Liver (tissue), 9 donors: ENCODE results near the gene MRPL27. TPM values are rescaled to one million over a fixed set of nuclear protein-coding genes. Genes with fewer than 3 reads are reported as not detected.
"Not testable (repeated sequence)": the region's sequence is repeated elsewhere in the genome, so short reads cannot be mapped to it uniquely, and the experiment has no call there.

ENCODE experiments used
- DNase-seq: peaks from one replicate; pipeline ENCODE4 v3.0.0-alpha.2; 2017; ENCODE audit warnings: low spot score
- H3K27ac ChIP-seq, 2 donors: one replicate each; pipeline ENCODE4 v1.7.0; 2013; ENCODE audit warnings: inconsistent platforms in 2 of 2, low read length in 2 of 2, control low read depth in 1 of 2, low read depth in 1 of 2, mild to moderate bottlenecking in 1 of 2
- H3K27me3 ChIP-seq, 4 donors: one replicate each; pipeline versions ENCODE4 v1.6.1 to v1.7.0; 2013; ENCODE audit warnings: low read length in 3 of 4, inconsistent platforms in 1 of 4, mild to moderate bottlenecking in 1 of 4, moderate library complexity in 1 of 4; ENCODE audit not compliant: control insufficient read depth in 4 of 4, insufficient read depth in 4 of 4
- H3K36me3 ChIP-seq, 4 donors: one replicate each; pipeline versions ENCODE4 v1.6.1 to v1.7.0; 2013; ENCODE audit warnings: low read length in 3 of 4, mild to moderate bottlenecking in 3 of 4, low read depth in 1 of 4, moderate library complexity in 1 of 4; ENCODE audit not compliant: control insufficient read depth in 4 of 4, insufficient read depth in 3 of 4
- H3K4me1 ChIP-seq, 4 donors: one replicate each; pipeline versions ENCODE4 v1.6.1 to v1.7.0; 2013; ENCODE audit warnings: low read length in 3 of 4, mild to moderate bottlenecking in 3 of 4, moderate library complexity in 1 of 4; ENCODE audit not compliant: control insufficient read depth in 4 of 4, insufficient read depth in 4 of 4
- H3K4me3 ChIP-seq, 3 donors: one replicate each; pipeline versions ENCODE4 v1.6.1 to v1.7.0; 2013; ENCODE audit warnings: low read length in 3 of 3, control low read depth in 1 of 3, low read depth in 1 of 3, mild to moderate bottlenecking in 1 of 3
- H3K9ac ChIP-seq, 2 donors: one replicate each; pipeline ENCODE4 v1.7.0; 2013; ENCODE audit warnings: low read length in 2 of 2, mild to moderate bottlenecking in 2 of 2, moderate library complexity in 2 of 2, control low read depth in 1 of 2, low read depth in 1 of 2
- H3K9me3 ChIP-seq, 4 donors: one replicate each; pipeline versions ENCODE4 v1.6.1 to v1.7.0; 2013; ENCODE audit warnings: low read length in 3 of 4; ENCODE audit not compliant: control insufficient read depth in 4 of 4
- EGR1 ChIP-seq, 2 donors: IDR thresholded peaks; 2 replicates each; pipeline ENCODE4 v1.6.1; 2016 to 2018; ENCODE audit warnings: antibody characterized with exemption in 2 of 2, low read depth in 2 of 2
- FOXA2 ChIP-seq: IDR thresholded peaks from 2 replicates; pipeline ENCODE4 v1.6.1; 2016; ENCODE audit warnings: antibody characterized with exemption
- GABPA ChIP-seq, 2 donors: IDR thresholded peaks in 1 of 2; conservative IDR thresholded peaks in 1 of 2; 2 replicates each; pipeline ENCODE4 v1.6.1; 2016; ENCODE audit warnings: antibody characterized with exemption in 2 of 2, mild to moderate bottlenecking in 1 of 2, moderate library complexity in 1 of 2
- HNF4A ChIP-seq, 2 donors: conservative IDR thresholded peaks; 2 replicates each; pipeline ENCODE4 v1.6.1; 2016; ENCODE audit warnings: antibody characterized with exemption in 2 of 2, mild to moderate bottlenecking in 2 of 2
- HNF4G ChIP-seq: IDR thresholded peaks from 2 replicates; pipeline ENCODE4 v1.6.1; 2016; ENCODE audit warnings: antibody characterized with exemption
- JUND ChIP-seq, 2 donors: IDR thresholded peaks; 2 replicates each; pipeline ENCODE4 v1.6.1; 2016; ENCODE audit warnings: antibody characterized with exemption in 2 of 2
- NR2F2 ChIP-seq: IDR thresholded peaks from 2 replicates; pipeline ENCODE4 v1.6.1; 2016; ENCODE audit warnings: antibody characterized with exemption
- RAD21 ChIP-seq, 2 donors: IDR thresholded peaks; 2 replicates each; pipeline ENCODE4 v1.6.1; 2016; ENCODE audit warnings: antibody characterized with exemption in 2 of 2, mild to moderate bottlenecking in 2 of 2
- RXRA ChIP-seq, 2 donors: IDR thresholded peaks; 2 replicates each; pipeline ENCODE4 v1.6.1; 2017 to 2018; ENCODE audit warnings: antibody characterized with exemption in 2 of 2, mild to moderate bottlenecking in 1 of 2
- TAF1 ChIP-seq: conservative IDR thresholded peaks from 2 replicates; pipeline ENCODE4 v1.6.1; 2016; ENCODE audit warnings: antibody characterized with exemption, mild to moderate bottlenecking
- YY1 ChIP-seq: IDR thresholded peaks from 2 replicates; pipeline ENCODE4 v1.6.1; 2016; ENCODE audit warnings: antibody characterized with exemption, mild to moderate bottlenecking
- WGBS: extraction: QIAGEN DNeasy Blood & Tissue Kit; methylation state at CpG from one replicate; pipeline ENCODE4 v1.1.7; 2013; 5-methylcytosine and 5-hydroxymethylcytosine counted together
- polyA plus RNA-seq, 2 donors: library from polyadenylated mRNA; stranded (reverse) in 1 of 2; unstranded in 1 of 2; fragments of 200-250 nt in 1 of 2; fragments of >200 nt in 1 of 2; fragmentation: Nextera tagmentation in 1 of 2; extraction: Ambion mirVana in 1 of 2; gene quantifications; one replicate each; pipeline versions ENCODE4 v1.2.1 to v1.2.3, GENCODE V29; 2013 to 2015
- total RNA-seq, 2 donors: library from RNA; depleted of rRNA; stranded (reverse); fragments of >200 nt; gene quantifications; one replicate each; pipeline ENCODE4 v1.2.3, GENCODE V29; 2014
- TF ChIP-seq, protein P1 (sequence below): IDR thresholded peaks from 2 replicates; pipeline ENCODE4 v1.6.1; 2016; ENCODE audit warnings: antibody characterized with exemption
- TF ChIP-seq, protein P2 (sequence below): IDR thresholded peaks from 2 replicates; pipeline ENCODE4 v1.6.1; 2016; ENCODE audit warnings: antibody characterized with exemption
- TF ChIP-seq, protein P3 (sequence below): fragments of 150-350 bp; IDR thresholded peaks from 2 replicates; pipeline ENCODE4 v1.5.1; 2017; ENCODE audit warnings: improper control_type of control experiment, low read depth, low read length; ENCODE audit not compliant: missing input control
- TF ChIP-seq, protein P4 (sequence below): IDR thresholded peaks from 2 replicates; pipeline ENCODE4 v1.6.1; 2016; ENCODE audit warnings: antibody characterized with exemption, mild to moderate bottlenecking
- donor health status: healthy.
- donor health status: healthy.
- donor health status: healthy.
- donor health status: healthy.
- donor health status: healthy.

MRPL27 gene
- total and polyA plus RNA-seq, 4 donors: 25.9 to 87.1 (median 53.5) TPM

DNA sequence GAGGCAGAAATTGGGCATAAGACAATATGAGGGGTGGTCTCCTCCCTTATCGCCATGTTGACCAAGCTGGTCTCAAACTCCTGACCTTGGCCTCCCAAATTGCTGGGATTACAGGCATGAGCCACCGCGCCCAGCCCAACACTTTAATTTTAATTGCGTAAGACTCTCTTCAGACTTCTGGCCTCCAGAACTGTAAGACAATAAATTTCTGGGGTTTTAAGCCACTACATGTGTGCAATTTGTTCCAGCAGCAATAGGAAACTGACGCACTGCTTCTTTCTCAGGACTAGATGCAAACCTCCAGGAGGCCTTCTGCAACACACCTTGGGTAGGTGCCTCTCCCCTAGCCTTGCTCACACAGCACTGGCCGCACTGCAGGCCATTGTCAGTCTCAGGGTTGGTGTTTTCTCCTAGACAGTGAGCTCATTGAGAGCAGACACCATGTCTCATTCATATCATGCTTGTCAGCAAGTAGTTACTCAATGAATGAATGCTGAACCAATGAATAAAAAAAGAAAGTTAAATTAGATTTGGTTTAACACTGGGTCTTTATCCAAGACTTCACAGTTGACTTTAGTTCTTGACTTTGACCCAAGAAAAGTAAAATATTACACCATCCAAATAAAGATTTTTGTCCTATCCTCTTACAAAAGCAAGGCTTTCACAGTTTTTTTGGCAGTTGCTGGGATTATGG is 47.6 kb upstream of the MRPL27 start:
- peaks cover 10 to 25% (median 15%) of the 10 kb centered on the region in 4 donors for H3K4me1 ChIP-seq
- H3K4me3 ChIP-seq: no peak overlapping the region
- no peaks in the 10 kb centered on the region for H3K9me3 ChIP-seq
- 86% methylated on average over 6 of the region's 6 CpGs for WGBS
- TF ChIP-seq, protein P1, sequence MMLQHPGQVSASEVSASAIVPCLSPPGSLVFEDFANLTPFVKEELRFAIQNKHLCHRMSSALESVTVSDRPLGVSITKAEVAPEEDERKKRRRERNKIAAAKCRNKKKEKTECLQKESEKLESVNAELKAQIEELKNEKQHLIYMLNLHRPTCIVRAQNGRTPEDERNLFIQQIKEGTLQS: no peak
- TF ChIP-seq, protein P2, sequence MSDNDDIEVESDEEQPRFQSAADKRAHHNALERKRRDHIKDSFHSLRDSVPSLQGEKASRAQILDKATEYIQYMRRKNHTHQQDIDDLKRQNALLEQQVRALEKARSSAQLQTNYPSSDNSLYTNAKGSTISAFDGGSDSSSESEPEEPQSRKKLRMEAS: no peak
- TF ChIP-seq GABPA (IDR thresholded peaks at IDR 0.05 in 1 of 2, conservative IDR thresholded peaks at IDR 0.05 in 1 of 2) (no peak), NR2F2 (no peak), HNF4A (conservative IDR thresholded peaks at IDR 0.05) (peak; percentile 27 to 42), RXRA (IDR thresholded peaks at IDR 0.05) (peak in 1 of 2 donors; percentile 10), JUND (IDR thresholded peaks at IDR 0.05) (peak in 1 of 2 donors; percentile 18)
- DNase-seq: no peak
- no peak overlapping the region for H3K9ac ChIP-seq
- no peaks in the 10 kb centered on the region for H3K36me3 ChIP-seq
- no peaks in the 10 kb centered on the region for H3K27me3 ChIP-seq
- peak overlapping the region; percentile 63 to 79 for H3K27ac ChIP-seq

DNA sequence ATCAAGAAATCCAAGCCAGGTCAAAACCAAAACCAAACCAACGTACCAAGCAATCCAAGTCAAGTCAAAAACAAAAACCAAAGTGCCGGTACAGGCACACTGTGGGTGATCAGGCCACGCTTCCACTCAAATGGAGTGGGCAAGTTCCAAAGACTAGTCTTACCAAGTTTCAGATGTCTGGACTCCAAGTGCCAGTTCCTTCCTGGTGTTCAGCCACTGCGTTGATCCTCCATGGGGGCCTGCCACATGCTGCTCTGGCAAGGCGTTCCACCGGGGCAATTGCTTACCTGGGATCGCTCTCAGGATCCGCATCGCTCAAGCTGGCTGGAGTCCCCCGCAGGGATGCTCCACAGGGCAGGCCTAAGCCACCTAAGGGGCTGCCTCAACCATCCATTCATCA is 46.6 kb upstream of the MRPL27 start:
- not testable (repeated sequence) for H3K27me3 ChIP-seq, DNase-seq, H3K9me3 ChIP-seq, H3K27ac ChIP-seq, H3K4me3 ChIP-seq, H3K9ac ChIP-seq, H3K36me3 ChIP-seq
- peaks cover 4 to 15% (median 9%) of the 10 kb centered on the region in 4 donors for H3K4me1 ChIP-seq
- 98% methylated on average over 10 of the region's 10 CpGs for WGBS

DNA sequence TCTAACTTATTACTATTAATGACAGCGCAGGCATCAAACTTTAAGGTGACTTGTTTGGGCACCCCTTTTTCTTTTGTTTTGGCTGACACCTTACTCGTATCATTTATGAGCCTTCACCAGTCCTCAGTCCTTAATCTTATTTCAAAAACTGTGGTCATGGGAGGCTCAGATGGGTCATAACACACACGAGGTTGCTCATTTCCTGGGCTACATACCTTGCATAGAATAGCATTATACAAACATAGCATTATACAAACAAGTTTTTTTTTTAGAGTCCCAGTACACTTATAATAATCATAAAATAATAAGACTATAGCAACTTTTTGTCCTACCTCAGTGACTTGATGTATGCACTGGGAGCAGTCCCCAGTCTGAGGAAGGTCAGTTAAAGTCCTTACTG is 41.8 kb upstream of the MRPL27 start:
- TF ChIP-seq, protein P3, sequence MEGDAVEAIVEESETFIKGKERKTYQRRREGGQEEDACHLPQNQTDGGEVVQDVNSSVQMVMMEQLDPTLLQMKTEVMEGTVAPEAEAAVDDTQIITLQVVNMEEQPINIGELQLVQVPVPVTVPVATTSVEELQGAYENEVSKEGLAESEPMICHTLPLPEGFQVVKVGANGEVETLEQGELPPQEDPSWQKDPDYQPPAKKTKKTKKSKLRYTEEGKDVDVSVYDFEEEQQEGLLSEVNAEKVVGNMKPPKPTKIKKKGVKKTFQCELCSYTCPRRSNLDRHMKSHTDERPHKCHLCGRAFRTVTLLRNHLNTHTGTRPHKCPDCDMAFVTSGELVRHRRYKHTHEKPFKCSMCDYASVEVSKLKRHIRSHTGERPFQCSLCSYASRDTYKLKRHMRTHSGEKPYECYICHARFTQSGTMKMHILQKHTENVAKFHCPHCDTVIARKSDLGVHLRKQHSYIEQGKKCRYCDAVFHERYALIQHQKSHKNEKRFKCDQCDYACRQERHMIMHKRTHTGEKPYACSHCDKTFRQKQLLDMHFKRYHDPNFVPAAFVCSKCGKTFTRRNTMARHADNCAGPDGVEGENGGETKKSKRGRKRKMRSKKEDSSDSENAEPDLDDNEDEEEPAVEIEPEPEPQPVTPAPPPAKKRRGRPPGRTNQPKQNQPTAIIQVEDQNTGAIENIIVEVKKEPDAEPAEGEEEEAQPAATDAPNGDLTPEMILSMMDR: no peak
- no peak for TF ChIP-seq TAF1
- no peak for TF ChIP-seq FOXA2
- TF ChIP-seq RXRA (IDR thresholded peaks at IDR 0.05): no peak
- TF ChIP-seq EGR1 (IDR thresholded peaks at IDR 0.05; ENCODE audit: low read depth in 2 of 2): no peak
- TF ChIP-seq, protein P4, sequence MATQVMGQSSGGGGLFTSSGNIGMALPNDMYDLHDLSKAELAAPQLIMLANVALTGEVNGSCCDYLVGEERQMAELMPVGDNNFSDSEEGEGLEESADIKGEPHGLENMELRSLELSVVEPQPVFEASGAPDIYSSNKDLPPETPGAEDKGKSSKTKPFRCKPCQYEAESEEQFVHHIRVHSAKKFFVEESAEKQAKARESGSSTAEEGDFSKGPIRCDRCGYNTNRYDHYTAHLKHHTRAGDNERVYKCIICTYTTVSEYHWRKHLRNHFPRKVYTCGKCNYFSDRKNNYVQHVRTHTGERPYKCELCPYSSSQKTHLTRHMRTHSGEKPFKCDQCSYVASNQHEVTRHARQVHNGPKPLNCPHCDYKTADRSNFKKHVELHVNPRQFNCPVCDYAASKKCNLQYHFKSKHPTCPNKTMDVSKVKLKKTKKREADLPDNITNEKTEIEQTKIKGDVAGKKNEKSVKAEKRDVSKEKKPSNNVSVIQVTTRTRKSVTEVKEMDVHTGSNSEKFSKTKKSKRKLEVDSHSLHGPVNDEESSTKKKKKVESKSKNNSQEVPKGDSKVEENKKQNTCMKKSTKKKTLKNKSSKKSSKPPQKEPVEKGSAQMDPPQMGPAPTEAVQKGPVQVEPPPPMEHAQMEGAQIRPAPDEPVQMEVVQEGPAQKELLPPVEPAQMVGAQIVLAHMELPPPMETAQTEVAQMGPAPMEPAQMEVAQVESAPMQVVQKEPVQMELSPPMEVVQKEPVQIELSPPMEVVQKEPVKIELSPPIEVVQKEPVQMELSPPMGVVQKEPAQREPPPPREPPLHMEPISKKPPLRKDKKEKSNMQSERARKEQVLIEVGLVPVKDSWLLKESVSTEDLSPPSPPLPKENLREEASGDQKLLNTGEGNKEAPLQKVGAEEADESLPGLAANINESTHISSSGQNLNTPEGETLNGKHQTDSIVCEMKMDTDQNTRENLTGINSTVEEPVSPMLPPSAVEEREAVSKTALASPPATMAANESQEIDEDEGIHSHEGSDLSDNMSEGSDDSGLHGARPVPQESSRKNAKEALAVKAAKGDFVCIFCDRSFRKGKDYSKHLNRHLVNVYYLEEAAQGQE: no peak
- TF ChIP-seq HNF4G: no peak
- TF ChIP-seq, protein P1: no peak
- no peak for TF ChIP-seq NR2F2
- no peak for TF ChIP-seq GABPA (IDR thresholded peaks at IDR 0.05 in 1 of 2, conservative IDR thresholded peaks at IDR 0.05 in 1 of 2)
- TF ChIP-seq JUND (IDR thresholded peaks at IDR 0.05): no peak
- TF ChIP-seq YY1: no peak
- TF ChIP-seq RAD21 (IDR thresholded peaks at IDR 0.05): no peak
- no peak for TF ChIP-seq HNF4A (conservative IDR thresholded peaks at IDR 0.05)
- no peaks in the 10 kb centered on the region for H3K27me3 ChIP-seq
- H3K4me3 ChIP-seq: no peak overlapping the region
- H3K9me3 ChIP-seq: no peaks in the 10 kb centered on the region
- WGBS: 84% methylated on average over 3 of the region's 3 CpGs
- peaks cover 0 to 7% (median 3%) of the 10 kb centered on the region in 4 donors for H3K4me1 ChIP-seq
- H3K27ac ChIP-seq: no peak overlapping the region
- no peaks in the 10 kb centered on the region for H3K36me3 ChIP-seq
- no peak for DNase-seq
- no peak overlapping the region for H3K9ac ChIP-seq
